ENCODE data around the gene ZNHIT6. TPM values are rescaled to one million over a fixed set of nuclear protein-coding genes. Genes with fewer than 3 reads are reported as not detected.

ZNHIT6 gene
- total RNA-seq, 4 donors from 2014 or later, result 5.5 to 21.5 (median 8.1) TPM

GRCh38 chr1:85603086-85603880 is 105.0 kb downstream of the ZNHIT6 start:
- Histone ChIP-seq H3K36me3 (no peaks in the 10 kb centered on the region), H3K4me3 (no peak overlapping the region), H3K27me3 (no peaks in the 10 kb centered on the region), H3K27ac (no peak overlapping the region), H3K9me3 (no peaks in the 10 kb centered on the region), H3K4me1 (peaks cover 0 to 15% (median 4%) of the 10 kb centered on the region in 4 donors)
- TF ChIP-seq CTCF (IDR thresholded peaks at IDR 0.05) (no peak), POLR2A (IDR thresholded peaks at IDR 0.05) (no peak)
- DNase-seq, result no peak

GRCh38 chr1:85602571-85602970 is 105.7 kb downstream of the ZNHIT6 start:
- no peaks in the 10 kb centered on the region for H3K27me3 ChIP-seq
- no peak overlapping the region for H3K27ac ChIP-seq
- TF ChIP-seq CTCF (IDR thresholded peaks at IDR 0.05) (no peak), POLR2A (IDR thresholded peaks at IDR 0.05) (no peak)
- no peak overlapping the region for H3K4me3 ChIP-seq
- H3K9me3 ChIP-seq, result no peaks in the 10 kb centered on the region
- peaks cover 0 to 14% (median 4%) of the 10 kb centered on the region in 4 donors for H3K4me1 ChIP-seq
- no peak for DNase-seq
- H3K36me3 ChIP-seq, result no peaks in the 10 kb centered on the region

- no peaks in the 10 kb centered on the region for H3K27me3 ChIP-seq
- peaks cover 0 to 8% (median 4%) of the 10 kb centered on the region in 4 donors for H3K4me1 ChIP-seq
- no peak overlapping the region for H3K4me3 ChIP-seq
- DNase-seq, result no peak
- no peaks in the 10 kb centered on the region for H3K9me3 ChIP-seq
- H3K27ac ChIP-seq, result no peak overlapping the region
- TF ChIP-seq POLR2A (IDR thresholded peaks at IDR 0.05), result no peak
- no peak for TF ChIP-seq CTCF (IDR thresholded peaks at IDR 0.05)
- no peaks in the 10 kb centered on the region for H3K36me3 ChIP-seq
Measured at GRCh38 chr1:85601901-85602300, 106.3 kb downstream of the ZNHIT6 start.

GRCh38 chr1:85599681-85600080 is 108.6 kb downstream of the ZNHIT6 start:
- no peak overlapping the region for H3K27ac ChIP-seq
- no peaks in the 10 kb centered on the region for H3K4me1 ChIP-seq
- H3K36me3 ChIP-seq, result no peaks in the 10 kb centered on the region
- H3K9me3 ChIP-seq, result no peaks in the 10 kb centered on the region
- TF ChIP-seq CTCF (IDR thresholded peaks at IDR 0.05), result no peak
- TF ChIP-seq POLR2A (IDR thresholded peaks at IDR 0.05), result no peak
- H3K27me3 ChIP-seq, result no peaks in the 10 kb centered on the region
- no peak for DNase-seq
- no peak overlapping the region for H3K4me3 ChIP-seq

Other genes with a start within 250 kb of the ZNHIT6 start
- 10 to 100 TPM; 40.8 to 60.2 (median 51.2) TPM for gene DDAH1, start 243.3 kb downstream of the ZNHIT6 start, total RNA-seq
- 100 to 1,000 TPM in 1 of 4 donors, 10 to 100 TPM in 1, 1 to 10 TPM in 2; 1.8 to 427 (median 13.4) TPM for gene CCN1, start 127.7 kb downstream of the ZNHIT6 start, total RNA-seq

Data from Peyer's patch (tissue), 4 donors.